ENCODE data around the gene PPL.
"Not testable (repeated sequence)": the region's sequence is repeated elsewhere in the genome, so short reads cannot be mapped to it uniquely, and the experiment has no call there.

PPL gene

GRCh38 chr16:4954714-4955113 lies 17.8 kb upstream of the PPL start:
- Histone ChIP-seq H3K4me3 (ENCODE audit: low read length) (no peak overlapping the region), H3K4me1 (ENCODE audit: control insufficient read depth, insufficient read depth, low read length) (peaks cover 18% of the 10 kb centered on the region), H3K36me3 (ENCODE audit: control insufficient read depth, insufficient read depth, low read length) (no peaks in the 10 kb centered on the region), H3K9ac (ENCODE audit: low read length) (no peak overlapping the region), H3K27me3 (ENCODE audit: control insufficient read depth, insufficient read depth, low read length) (no peaks in the 10 kb centered on the region), H3K9me3 (ENCODE audit: control insufficient read depth, low read length) (no peaks in the 10 kb centered on the region)

- H3K4me1 ChIP-seq (ENCODE audit: control insufficient read depth, insufficient read depth, low read length), result peaks cover 17% of the 10 kb centered on the region
- H3K9me3 ChIP-seq (ENCODE audit: control insufficient read depth, low read length); H3K27me3 ChIP-seq (ENCODE audit: control insufficient read depth, insufficient read depth, low read length); H3K4me3 ChIP-seq (ENCODE audit: low read length); H3K36me3 ChIP-seq (ENCODE audit: control insufficient read depth, insufficient read depth, low read length); H3K9ac ChIP-seq (ENCODE audit: low read length): not testable (repeated sequence)
Measured at GRCh38 chr16:4951583-4951982, 14.6 kb upstream of the PPL start.

GRCh38 chr16:4949986-4950385 lies 13.0 kb upstream of the PPL start:
- no peak overlapping the region for H3K9ac ChIP-seq (ENCODE audit: low read length)
- no peaks in the 10 kb centered on the region for H3K9me3 ChIP-seq (ENCODE audit: control insufficient read depth, low read length)
- peaks cover 21% of the 10 kb centered on the region for H3K4me1 ChIP-seq (ENCODE audit: control insufficient read depth, insufficient read depth, low read length)
- no peaks in the 10 kb centered on the region for H3K36me3 ChIP-seq (ENCODE audit: control insufficient read depth, insufficient read depth, low read length)
- H3K27me3 ChIP-seq (ENCODE audit: control insufficient read depth, insufficient read depth, low read length), result no peaks in the 10 kb centered on the region
- H3K4me3 ChIP-seq (ENCODE audit: low read length), result no peak overlapping the region

GRCh38 chr16:4948903-4949766 lies 12.2 kb upstream of the PPL start:
- Histone ChIP-seq H3K4me1 (ENCODE audit: control insufficient read depth, insufficient read depth, low read length) (peaks cover 30% of the 10 kb centered on the region), H3K4me3 (ENCODE audit: low read length) (no peak overlapping the region), H3K9ac (ENCODE audit: low read length) (no peak overlapping the region), H3K9me3 (ENCODE audit: control insufficient read depth, low read length) (no peaks in the 10 kb centered on the region), H3K36me3 (ENCODE audit: control insufficient read depth, insufficient read depth, low read length) (no peaks in the 10 kb centered on the region), H3K27me3 (ENCODE audit: control insufficient read depth, insufficient read depth, low read length) (no peaks in the 10 kb centered on the region)

- Histone ChIP-seq H3K27me3 (ENCODE audit: control insufficient read depth, insufficient read depth, low read length) (no peaks in the 10 kb centered on the region), H3K4me3 (ENCODE audit: low read length) (no peak overlapping the region), H3K36me3 (ENCODE audit: control insufficient read depth, insufficient read depth, low read length) (no peaks in the 10 kb centered on the region), H3K9me3 (ENCODE audit: control insufficient read depth, low read length) (no peaks in the 10 kb centered on the region), H3K4me1 (ENCODE audit: control insufficient read depth, insufficient read depth, low read length) (peaks cover 42% of the 10 kb centered on the region), H3K9ac (ENCODE audit: low read length) (peak overlapping the region; percentile 47)
Measured at GRCh38 chr16:4947722-4948503, 11.0 kb upstream of the PPL start.

- H3K4me1 ChIP-seq (ENCODE audit: control insufficient read depth, insufficient read depth, low read length), result peaks cover 49% of the 10 kb centered on the region
- H3K36me3 ChIP-seq (ENCODE audit: control insufficient read depth, insufficient read depth, low read length), result no peaks in the 10 kb centered on the region
- H3K9ac ChIP-seq (ENCODE audit: low read length), result no peak overlapping the region
- H3K4me3 ChIP-seq (ENCODE audit: low read length), result no peak overlapping the region
- H3K27me3 ChIP-seq (ENCODE audit: control insufficient read depth, insufficient read depth, low read length), result no peaks in the 10 kb centered on the region
- no peaks in the 10 kb centered on the region for H3K9me3 ChIP-seq (ENCODE audit: control insufficient read depth, low read length)
Measured at GRCh38 chr16:4946917-4947316, 10.0 kb upstream of the PPL start.

GRCh38 chr16:4945560-4946502 lies 8.9 kb upstream of the PPL start:
- no peak overlapping the region for H3K4me3 ChIP-seq (ENCODE audit: low read length)
- no peaks in the 10 kb centered on the region for H3K27me3 ChIP-seq (ENCODE audit: control insufficient read depth, insufficient read depth, low read length)
- no peak overlapping the region for H3K9ac ChIP-seq (ENCODE audit: low read length)
- H3K4me1 ChIP-seq (ENCODE audit: control insufficient read depth, insufficient read depth, low read length), result peaks cover 49% of the 10 kb centered on the region
- H3K9me3 ChIP-seq (ENCODE audit: control insufficient read depth, low read length), result no peaks in the 10 kb centered on the region
- H3K36me3 ChIP-seq (ENCODE audit: control insufficient read depth, insufficient read depth, low read length), result no peaks in the 10 kb centered on the region

- Histone ChIP-seq H3K9ac (ENCODE audit: low read length) (peak overlapping the region; percentile 23), H3K4me1 (ENCODE audit: control insufficient read depth, insufficient read depth, low read length) (peaks cover 49% of the 10 kb centered on the region), H3K9me3 (ENCODE audit: control insufficient read depth, low read length) (no peaks in the 10 kb centered on the region), H3K36me3 (ENCODE audit: control insufficient read depth, insufficient read depth, low read length) (no peaks in the 10 kb centered on the region), H3K4me3 (ENCODE audit: low read length) (no peak overlapping the region), H3K27me3 (ENCODE audit: control insufficient read depth, insufficient read depth, low read length) (no peaks in the 10 kb centered on the region)
Measured at GRCh38 chr16:4944333-4945281, 7.7 kb upstream of the PPL start.

GRCh38 chr16:4942481-4942880 lies 5.5 kb upstream of the PPL start:
- no peak overlapping the region for H3K9ac ChIP-seq (ENCODE audit: low read length)
- H3K27me3 ChIP-seq (ENCODE audit: control insufficient read depth, insufficient read depth, low read length), result no peaks in the 10 kb centered on the region
- no peak overlapping the region for H3K4me3 ChIP-seq (ENCODE audit: low read length)
- no peaks in the 10 kb centered on the region for H3K9me3 ChIP-seq (ENCODE audit: control insufficient read depth, low read length)
- H3K36me3 ChIP-seq (ENCODE audit: control insufficient read depth, insufficient read depth, low read length), result no peaks in the 10 kb centered on the region
- H3K4me1 ChIP-seq (ENCODE audit: control insufficient read depth, insufficient read depth, low read length), result peaks cover 49% of the 10 kb centered on the region

GRCh38 chr16:4940719-4941118 lies 3.8 kb upstream of the PPL start:
- Histone ChIP-seq H3K9me3 (ENCODE audit: control insufficient read depth, low read length) (no peaks in the 10 kb centered on the region), H3K36me3 (ENCODE audit: control insufficient read depth, insufficient read depth, low read length) (no peaks in the 10 kb centered on the region), H3K4me3 (ENCODE audit: low read length) (no peak overlapping the region), H3K4me1 (ENCODE audit: control insufficient read depth, insufficient read depth, low read length) (peaks cover 52% of the 10 kb centered on the region), H3K9ac (ENCODE audit: low read length) (no peak overlapping the region), H3K27me3 (ENCODE audit: control insufficient read depth, insufficient read depth, low read length) (peaks cover 8% of the 10 kb centered on the region)

- H3K4me1 ChIP-seq (ENCODE audit: control insufficient read depth, insufficient read depth, low read length), result peaks cover 45% of the 10 kb centered on the region
Measured at GRCh38 chr16:4938683-4939030, 1.7 kb upstream of the PPL start.

More at GRCh38 chr16:4938683-4939030, 1.7 kb upstream of the PPL start:
- no peaks in the 10 kb centered on the region for H3K36me3 ChIP-seq (ENCODE audit: control insufficient read depth, insufficient read depth, low read length)
- no peak overlapping the region for H3K4me3 ChIP-seq (ENCODE audit: low read length)
- H3K27me3 ChIP-seq (ENCODE audit: control insufficient read depth, insufficient read depth, low read length), result peaks cover 8% of the 10 kb centered on the region
- no peak overlapping the region for H3K9ac ChIP-seq (ENCODE audit: low read length)
- no peaks in the 10 kb centered on the region for H3K9me3 ChIP-seq (ENCODE audit: control insufficient read depth, low read length)
